ENCODE results near the gene TDRD7.

Gene TDRD7

GRCh38 chr9:97425973-97426336 lies 14.1 kb downstream of the TDRD7 start:
- DNase-seq (ENCODE audit: extremely low read depth, low read depth) = no peak
- no peak for TF ChIP-seq CTCF (IDR thresholded peaks at IDR 0.05; ENCODE audit: low read depth, low read length)

GRCh38 chr9:97427885-97428284 lies 16.0 kb downstream of the TDRD7 start:
- TF ChIP-seq CTCF (IDR thresholded peaks at IDR 0.05; ENCODE audit: low read depth, low read length) = no peak
- no peak for DNase-seq (ENCODE audit: extremely low read depth, low read depth)

DNA sequence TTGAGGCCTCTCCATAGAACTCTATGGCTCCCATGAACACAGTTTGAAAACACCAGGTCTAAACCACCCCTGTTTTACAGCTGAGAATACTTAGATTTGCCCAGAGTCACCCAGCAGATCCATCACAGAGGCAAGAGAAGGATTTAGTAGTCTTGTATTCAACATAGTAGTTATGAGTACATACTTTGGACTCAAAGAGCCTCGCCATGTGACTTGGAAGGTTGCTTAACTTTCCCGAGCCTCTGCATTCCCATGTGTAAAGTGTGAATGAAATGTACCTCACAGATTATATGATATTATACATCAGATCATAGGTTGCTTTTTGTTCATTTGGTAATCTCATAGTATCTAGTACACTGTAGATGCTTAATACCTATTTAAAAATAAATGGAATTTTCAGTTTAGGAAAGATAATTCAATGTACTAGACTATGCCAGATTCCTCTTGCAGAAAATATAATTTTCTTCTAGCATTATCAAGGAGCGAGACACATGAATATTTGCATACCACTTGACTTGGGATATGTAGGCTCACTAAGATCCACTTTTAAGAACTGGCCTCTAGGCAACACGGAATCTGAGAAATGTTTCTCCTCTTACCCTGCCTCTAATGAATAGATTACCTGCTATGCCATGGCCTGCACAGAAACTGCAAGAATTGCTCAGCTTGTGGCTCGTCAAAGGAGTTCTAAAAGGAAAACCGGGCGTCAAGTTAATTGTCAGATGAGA lies 18.6 kb downstream of the TDRD7 start:
- TF ChIP-seq CTCF (IDR thresholded peaks at IDR 0.05; ENCODE audit: low read depth, low read length) = no peak
- DNase-seq (ENCODE audit: extremely low read depth, low read depth) = no peak

DNA sequence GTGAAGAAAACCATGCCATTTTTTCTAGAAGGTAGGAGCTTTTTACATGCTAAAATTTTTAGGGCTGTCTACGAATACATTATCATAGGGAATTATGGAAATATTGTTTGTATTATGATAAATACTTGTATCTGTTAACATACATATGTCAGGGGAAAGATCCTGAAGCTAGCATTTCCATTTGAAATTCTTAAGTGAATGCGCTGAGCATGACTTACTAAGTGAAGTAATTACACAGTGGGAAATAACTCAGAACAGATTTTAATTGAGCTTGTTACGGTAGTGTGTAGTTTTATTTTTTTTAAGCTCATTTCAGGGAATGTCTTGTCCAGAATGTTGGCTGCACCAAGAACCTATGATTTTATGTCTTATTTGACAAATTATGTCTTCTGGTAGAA lies 19.1 kb downstream of the TDRD7 start:
- DNase-seq (ENCODE audit: extremely low read depth, low read depth) = no peak
- TF ChIP-seq CTCF (IDR thresholded peaks at IDR 0.05; ENCODE audit: low read depth, low read length) = no peak

GRCh38 chr9:97431549-97432143 lies 19.8 kb downstream of the TDRD7 start:
- DNase-seq (ENCODE audit: extremely low read depth, low read depth) = no peak
- TF ChIP-seq CTCF (IDR thresholded peaks at IDR 0.05; ENCODE audit: low read depth, low read length) = no peak

GRCh38 chr9:97437051-97437600 lies 25.2 kb downstream of the TDRD7 start:
- no peak for DNase-seq (ENCODE audit: extremely low read depth, low read depth)
- TF ChIP-seq CTCF (IDR thresholded peaks at IDR 0.05; ENCODE audit: low read depth, low read length) = no peak

- no peak for DNase-seq (ENCODE audit: extremely low read depth, low read depth)
- TF ChIP-seq CTCF (IDR thresholded peaks at IDR 0.05; ENCODE audit: low read depth, low read length) = no peak
Observed at GRCh38 chr9:97438257-97438656, 26.4 kb downstream of the TDRD7 start.

Data from AG09319 (cell line).